Mucosa of descending colon (tissue), 3 donors: Measurements from ENCODE around the gene KRI1. TPM values are rescaled to one million over a fixed set of nuclear protein-coding genes. Genes with fewer than 3 reads are reported as not detected.

Experiments used
- ATAC-seq: fragments of 200-7000 bp; cut with Tn5 transposase; one replicate; pipeline ENCODE4 v1.9.1; 2020; ENCODE audit warnings: mild to moderate bottlenecking, moderate library complexity
- DNase-seq, 3 donors: peaks; one replicate each; pipeline ENCODE4 v3.0.0-alpha.2; 2020
- H3K36me3 ChIP-seq: fragments of 200-600 bp; one replicate; pipeline ENCODE4 v1.8.0; 2021; ENCODE audit warnings: low read depth, mild to moderate bottlenecking
- H3K4me1 ChIP-seq: fragments of 200-600 bp; one replicate; pipeline ENCODE4 v1.8.0; 2021; ENCODE audit warnings: low read depth, mild to moderate bottlenecking
- H3K4me3 ChIP-seq: fragments of 200-600 bp; one replicate; pipeline ENCODE4 v1.8.0; 2021; ENCODE audit warnings: mild to moderate bottlenecking
- H3K9me3 ChIP-seq: fragments of 200-600 bp; one replicate; pipeline ENCODE4 v1.8.0; 2021; ENCODE audit warnings: mild to moderate bottlenecking
- intact Hi-C, 2 donors: fragments of 100-400 bp; cut with DNase I in 1 of 2; cut with micrococcal nuclease in 1 of 2; formaldehyde crosslinking; loops; one replicate each; pipeline versions ENCODE4 v1.11.0 to v1.11.1; 2022; cut with DNase I, micrococcal nuclease
- microRNA-seq: library from miRNA; unstranded; fragments of <30 nt; microRNA quantifications from one replicate; pipeline ENCODE4, GENCODE V29; 2019
- total RNA-seq, 3 donors: library from RNA; stranded (reverse); fragmentation: NEBNext Ultra II Directional in 2 of 3; extraction: Animal tissue kit (Norgen Biotek cat#: 25700) in 2 of 3; gene quantifications; one replicate each; pipeline versions ENCODE4 v1.2.1 to v1.2.4, GENCODE V29; 2021 to 2023
- TF ChIP-seq, protein P1 (sequence below): fragments of 200-600 bp; IDR thresholded peaks from one replicate; pipeline ENCODE4 v1.8.0; 2022; ENCODE audit warnings: antibody characterized with exemption, mild to moderate bottlenecking
- donor health status: DM: no; HTN: no; CAD: no; lungs with moderate emphysema.
- donor health status: DM: no; HTN: no; CAD: no.
- donor health status: DM: no; HTN: yes; CAD: no.

Gene KRI1
- total RNA-seq, 3 donors from 2014 or later = 12.0 to 23.3 (median 17.0) TPM

DNA sequence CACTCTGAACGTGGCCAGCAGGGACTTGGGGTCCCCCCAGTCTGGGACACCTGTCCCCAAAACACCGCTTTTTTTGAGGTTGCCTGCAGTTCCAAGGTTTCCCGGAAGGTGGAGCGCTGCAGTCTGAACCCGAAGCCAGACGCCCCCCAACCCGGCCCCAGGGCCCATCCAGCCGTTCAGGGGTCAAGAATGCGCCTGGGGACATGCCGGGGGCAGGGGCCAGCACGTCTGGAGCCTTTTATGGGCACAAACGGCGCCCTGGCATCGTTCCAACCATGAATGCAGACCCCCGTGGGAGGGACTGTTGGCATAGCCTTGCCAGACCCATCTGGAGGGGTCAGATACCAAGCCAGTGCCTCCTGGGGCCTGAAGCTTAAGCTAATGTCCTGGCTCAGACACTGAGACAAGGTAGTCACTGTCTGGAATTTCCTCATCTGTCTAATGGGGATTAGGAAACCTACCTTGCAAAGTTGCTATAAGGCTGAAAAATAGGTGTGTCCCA lies 55.5 kb downstream of the KRI1 start:
- Histone ChIP-seq H3K36me3 (no peaks in the 10 kb centered on the region), H3K4me3 (no peak overlapping the region), H3K4me1 (no peaks in the 10 kb centered on the region), H3K9me3 (no peaks in the 10 kb centered on the region)
- TF ChIP-seq, protein P1, sequence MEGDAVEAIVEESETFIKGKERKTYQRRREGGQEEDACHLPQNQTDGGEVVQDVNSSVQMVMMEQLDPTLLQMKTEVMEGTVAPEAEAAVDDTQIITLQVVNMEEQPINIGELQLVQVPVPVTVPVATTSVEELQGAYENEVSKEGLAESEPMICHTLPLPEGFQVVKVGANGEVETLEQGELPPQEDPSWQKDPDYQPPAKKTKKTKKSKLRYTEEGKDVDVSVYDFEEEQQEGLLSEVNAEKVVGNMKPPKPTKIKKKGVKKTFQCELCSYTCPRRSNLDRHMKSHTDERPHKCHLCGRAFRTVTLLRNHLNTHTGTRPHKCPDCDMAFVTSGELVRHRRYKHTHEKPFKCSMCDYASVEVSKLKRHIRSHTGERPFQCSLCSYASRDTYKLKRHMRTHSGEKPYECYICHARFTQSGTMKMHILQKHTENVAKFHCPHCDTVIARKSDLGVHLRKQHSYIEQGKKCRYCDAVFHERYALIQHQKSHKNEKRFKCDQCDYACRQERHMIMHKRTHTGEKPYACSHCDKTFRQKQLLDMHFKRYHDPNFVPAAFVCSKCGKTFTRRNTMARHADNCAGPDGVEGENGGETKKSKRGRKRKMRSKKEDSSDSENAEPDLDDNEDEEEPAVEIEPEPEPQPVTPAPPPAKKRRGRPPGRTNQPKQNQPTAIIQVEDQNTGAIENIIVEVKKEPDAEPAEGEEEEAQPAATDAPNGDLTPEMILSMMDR = peak; percentile 44
- intact Hi-C loops = no loop called here
- ATAC-seq (no peak), DNase-seq (peak in 2 of 3 donors; percentile 47 to 50)

DNA sequence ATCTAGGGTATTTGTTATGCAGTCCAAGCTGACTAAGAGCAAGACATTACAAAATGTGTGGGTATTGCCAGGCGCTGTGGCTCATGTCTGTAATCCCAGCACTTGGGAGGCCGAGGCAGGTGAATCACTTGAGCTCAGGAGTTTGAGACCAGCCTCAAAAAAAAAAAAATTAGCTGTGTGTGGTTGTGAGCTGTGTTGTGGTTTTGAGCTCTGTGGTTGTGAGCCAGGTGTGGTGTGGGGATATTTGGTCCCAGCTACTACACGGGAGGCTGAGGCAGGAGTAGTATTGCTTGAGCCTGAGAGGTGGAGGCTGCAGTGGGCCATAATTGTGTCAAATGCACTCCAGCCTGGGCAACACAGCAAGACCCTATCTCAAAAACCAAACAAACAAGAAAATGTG lies 57.1 kb downstream of the KRI1 start:
- Histone ChIP-seq H3K36me3 (no peaks in the 10 kb centered on the region), H3K9me3 (no peaks in the 10 kb centered on the region), H3K4me3 (no peak overlapping the region), H3K4me1 (peaks cover under 1% of the 10 kb centered on the region)
- no peak for DNase-seq
- no peak for ATAC-seq
- TF ChIP-seq, protein P1 = no peak
- intact Hi-C loops = no loop called here

DNA sequence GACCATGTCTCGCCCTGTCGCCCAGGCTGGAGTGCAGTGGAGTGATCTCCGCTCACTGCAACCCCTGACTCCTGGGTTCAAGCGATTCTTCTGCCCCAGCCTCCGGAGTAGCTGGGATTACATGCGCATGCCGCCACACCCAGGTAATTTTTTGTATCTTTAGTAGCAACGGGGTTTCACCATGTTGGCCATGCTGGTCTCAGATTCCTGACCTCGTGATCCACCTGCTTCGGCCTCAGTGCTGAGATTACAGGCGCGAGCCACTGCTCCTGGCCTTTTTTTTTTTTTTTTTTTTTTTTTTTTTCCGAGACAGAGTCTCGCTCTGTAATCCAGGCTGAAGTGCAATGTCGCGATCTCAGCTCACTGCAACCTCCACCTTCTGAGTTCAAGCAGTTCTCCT lies 57.8 kb downstream of the KRI1 start:
- ATAC-seq = no peak
- Histone ChIP-seq H3K36me3 (no peaks in the 10 kb centered on the region), H3K9me3 (no peaks in the 10 kb centered on the region), H3K4me1 (peaks cover 4% of the 10 kb centered on the region), H3K4me3 (no peak overlapping the region)
- TF ChIP-seq, protein P1 = no peak
- DNase-seq = no peak
- intact Hi-C loops = no loop called here

DNA sequence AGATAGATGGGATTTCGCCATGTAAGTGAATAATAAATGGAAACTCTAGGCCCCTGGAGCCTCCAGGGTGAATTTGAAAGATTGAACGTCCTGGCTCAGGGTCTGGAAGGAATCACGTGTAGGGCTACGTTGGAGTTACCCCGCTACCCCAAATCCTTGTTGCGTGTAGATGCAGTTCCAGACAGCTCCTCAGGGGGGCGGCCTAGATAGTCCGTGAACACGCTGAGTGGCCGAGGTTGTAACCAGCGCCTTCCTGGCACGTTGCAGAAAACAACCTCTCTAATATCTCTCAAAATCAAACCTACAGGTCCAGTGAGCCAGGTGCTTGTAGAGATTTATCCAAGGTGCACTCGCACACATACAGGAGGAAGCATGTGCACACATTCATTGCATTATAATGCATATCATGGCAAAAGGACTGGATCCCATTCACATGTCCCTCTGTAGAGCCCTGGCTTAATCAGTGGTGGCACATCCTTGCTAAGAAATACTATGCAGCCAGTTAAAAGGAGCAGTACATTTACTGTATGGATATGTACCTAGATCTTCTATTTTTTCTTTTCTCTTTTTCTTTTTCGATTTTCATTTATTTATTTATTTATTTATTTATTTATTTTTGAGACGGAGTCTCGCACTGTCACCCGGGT lies 60.1 kb downstream of the KRI1 start:
- Histone ChIP-seq H3K9me3 (no peaks in the 10 kb centered on the region), H3K4me3 (no peak overlapping the region), H3K4me1 (peaks cover 15% of the 10 kb centered on the region), H3K36me3 (no peaks in the 10 kb centered on the region)
- intact Hi-C loops = no loop called here
- TF ChIP-seq, protein P1 = peak; percentile 83
- ATAC-seq (peak; percentile 25), DNase-seq (peak; percentile 79 to 88 (median 85))

Small RNA genes lying within 50 kb of the gene (microRNA-seq; reads per million reads assigned to microRNA genes)
- not detected for gene MIR1238

Other genes starting within 250 kb of the KRI1 start
- gene FDX2, start 250.0 kb downstream of the KRI1 start, total RNA-seq = 10 to 100 TPM in 1 of 3 donors, 1 to 10 TPM in 2; 7.9 to 15.1 (median 9.7) TPM
- gene RAVER1, start 232.5 kb downstream of the KRI1 start, total RNA-seq = 10 to 100 TPM; 42.4 to 58.1 (median 49.6) TPM
- gene ICAM3, start 226.4 kb downstream of the KRI1 start, total RNA-seq = 10 to 100 TPM; 16.0 to 31.6 (median 28.0) TPM
- 100 to 1,000 TPM; 104 to 142 (median 123) TPM for gene TYK2, start 185.4 kb downstream of the KRI1 start, total RNA-seq
- gene CDC37, start 162.5 kb downstream of the KRI1 start, total RNA-seq = 100 to 1,000 TPM; 125 to 179 (median 145) TPM
- 10 to 100 TPM in 2 of 3 donors, 1 to 10 TPM in 1; 7.0 to 27.4 (median 14.7) TPM for gene PDE4A, start 145.5 kb downstream of the KRI1 start, total RNA-seq
- gene KEAP1, start 62.7 kb downstream of the KRI1 start, total RNA-seq = 10 to 100 TPM; 57.5 to 75.7 (median 61.0) TPM
- under 1 TPM in 2 of 3 donors, not detected in 1; 0.23 to 0.31 TPM for gene S1PR5, start 48.6 kb downstream of the KRI1 start, total RNA-seq
- 100 to 1,000 TPM in 1 of 3 donors, 10 to 100 TPM in 2; 63.0 to 119 (median 93.5) TPM for gene ATG4D, start 22.1 kb downstream of the KRI1 start, total RNA-seq
- 10 to 100 TPM in 2 of 3 donors, 1 to 10 TPM in 1; 6.1 to 12.1 (median 11.9) TPM for gene CDKN2D, start 3.0 kb upstream of the KRI1 start, total RNA-seq
- 100 to 1,000 TPM in 2 of 3 donors, 10 to 100 TPM in 1; 42.6 to 140 (median 131) TPM for gene AP1M2, start 21.3 kb upstream of the KRI1 start, total RNA-seq
- 100 to 1,000 TPM in 2 of 3 donors, 10 to 100 TPM in 1; 90.0 to 179 (median 116) TPM for gene SLC44A2, start 59.5 kb upstream of the KRI1 start, total RNA-seq
- gene ILF3, start 88.3 kb upstream of the KRI1 start, total RNA-seq = 100 to 1,000 TPM; 151 to 213 (median 178) TPM
- gene QTRT1, start 135.4 kb upstream of the KRI1 start, total RNA-seq = 100 to 1,000 TPM in 2 of 3 donors, 10 to 100 TPM in 1; 57.8 to 107 (median 101) TPM
- 100 to 1,000 TPM; 318 to 602 (median 562) TPM for gene DNM2, start 152.1 kb upstream of the KRI1 start, total RNA-seq